H1 (cell line): ENCODE measurements around the gene CFAP54. TPM values are rescaled to one million over a fixed set of nuclear protein-coding genes. Genes with fewer than 3 reads are reported as not detected.

Experiments used
- CHD7 ChIP-seq: fragments of 300-600 bp; sonication (generic); IDR thresholded peaks from 2 replicates; pipeline ENCODE4 v1.7.1; 2012; ENCODE audit warnings: low read length, moderate library complexity, mild to moderate bottlenecking, inconsistent platforms; ENCODE audit not compliant: insufficient replicate concordance
- polyA plus RNA-seq, 7 experiments: library from polyadenylated mRNA; depleted of rRNA in 3 of 7; stranded (reverse) in 5 of 7; unstranded in 2 of 7; fragments of >200 nt in 5 of 7; fragments of 200-250 nt in 2 of 7; gene quantifications; 1 replicate in 5 of 7; 2 replicates in 1 of 7; 4 replicates in 1 of 7; pipeline versions ENCODE4 v1.2.1 to v1.2.3, GENCODE V29; 2011 to 2013; ENCODE audit warnings: missing spikeins in 2 of 7, mixed read lengths in 2 of 7
- total RNA-seq: library from RNA; stranded (reverse); fragmentation: NEBNext Ultra II Directional; extraction: Animal tissue kit (Norgen Biotek cat#: 25700); gene quantifications from 2 replicates; pipeline ENCODE4 v1.2.1, GENCODE V29; 2021

CFAP54 gene
- total and polyA plus RNA-seq, 2 of the 8 experiments (the other 6 are each of a cell fraction or from before 2014, with no cell fraction given), result 0.17 to 0.33 TPM

GRCh38 chr12:96457191-96457930 is 32.0 kb upstream of the CFAP54 start (continued):
- no peak for TF ChIP-seq CHD7
- TF ChIP-seq, all 59 proteins: peak for 0
